NOMO-1 (cell line): ENCODE results near the gene EXOC6.

ENCODE experiments used
- DNase-seq, 2 experiments: peaks; one replicate each; lab custom pipeline; 2025; ENCODE audit not compliant: unreplicated experiment in 2 of 2; lab: John Stamatoyannopoulos, UW

The EXOC6 gene

GRCh38 chr10:93063144-93063976 lies 215.0 kb downstream of the EXOC6 start:
- DNase-seq = no peak

GRCh38 chr10:93063977-93064660 lies 215.8 kb downstream of the EXOC6 start:
- DNase-seq = no peak

GRCh38 chr10:93064874-93065660 lies 216.7 kb downstream of the EXOC6 start:
- no peak for DNase-seq

- DNase-seq = no peak
Observed at GRCh38 chr10:93065675-93066543, 217.6 kb downstream of the EXOC6 start.

- DNase-seq = no peak
Observed at GRCh38 chr10:93066544-93066913, 218.2 kb downstream of the EXOC6 start.

GRCh38 chr10:93067443-93068365 lies 219.4 kb downstream of the EXOC6 start:
- DNase-seq = no peak

GRCh38 chr10:93068411-93069244 lies 220.3 kb downstream of the EXOC6 start:
- DNase-seq = no peak

GRCh38 chr10:93069245-93069561 lies 220.9 kb downstream of the EXOC6 start:
- DNase-seq = no peak

GRCh38 chr10:93070378-93071176 lies 222.3 kb downstream of the EXOC6 start:
- DNase-seq = no peak

GRCh38 chr10:93071177-93071472 lies 222.8 kb downstream of the EXOC6 start:
- no peak for DNase-seq

- no peak for DNase-seq
Observed at GRCh38 chr10:93071674-93072224, 223.4 kb downstream of the EXOC6 start.

GRCh38 chr10:93072225-93072712 lies 223.9 kb downstream of the EXOC6 start:
- DNase-seq = no peak

- DNase-seq = no peak
Observed at GRCh38 chr10:93072713-93073538, 224.6 kb downstream of the EXOC6 start.

GRCh38 chr10:93073539-93074146 lies 225.3 kb downstream of the EXOC6 start, which contains the start of gene CYP26A1:
TSS of gene CYP26A1 (plus strand) at chr10:93073893. CDS start at chr10:93073935, 42 bp downstream.
- DNase-seq = no peak

GRCh38 chr10:93074147-93074596 lies 225.9 kb downstream of the EXOC6 start:
- peak; percentile 31 to 44 for DNase-seq
